Measurements from ENCODE around the gene ARHGAP31.
A peak's percentile ranks its signal among the peaks of the same experiment; 100 is the strongest.

ARHGAP31 gene

DNA sequence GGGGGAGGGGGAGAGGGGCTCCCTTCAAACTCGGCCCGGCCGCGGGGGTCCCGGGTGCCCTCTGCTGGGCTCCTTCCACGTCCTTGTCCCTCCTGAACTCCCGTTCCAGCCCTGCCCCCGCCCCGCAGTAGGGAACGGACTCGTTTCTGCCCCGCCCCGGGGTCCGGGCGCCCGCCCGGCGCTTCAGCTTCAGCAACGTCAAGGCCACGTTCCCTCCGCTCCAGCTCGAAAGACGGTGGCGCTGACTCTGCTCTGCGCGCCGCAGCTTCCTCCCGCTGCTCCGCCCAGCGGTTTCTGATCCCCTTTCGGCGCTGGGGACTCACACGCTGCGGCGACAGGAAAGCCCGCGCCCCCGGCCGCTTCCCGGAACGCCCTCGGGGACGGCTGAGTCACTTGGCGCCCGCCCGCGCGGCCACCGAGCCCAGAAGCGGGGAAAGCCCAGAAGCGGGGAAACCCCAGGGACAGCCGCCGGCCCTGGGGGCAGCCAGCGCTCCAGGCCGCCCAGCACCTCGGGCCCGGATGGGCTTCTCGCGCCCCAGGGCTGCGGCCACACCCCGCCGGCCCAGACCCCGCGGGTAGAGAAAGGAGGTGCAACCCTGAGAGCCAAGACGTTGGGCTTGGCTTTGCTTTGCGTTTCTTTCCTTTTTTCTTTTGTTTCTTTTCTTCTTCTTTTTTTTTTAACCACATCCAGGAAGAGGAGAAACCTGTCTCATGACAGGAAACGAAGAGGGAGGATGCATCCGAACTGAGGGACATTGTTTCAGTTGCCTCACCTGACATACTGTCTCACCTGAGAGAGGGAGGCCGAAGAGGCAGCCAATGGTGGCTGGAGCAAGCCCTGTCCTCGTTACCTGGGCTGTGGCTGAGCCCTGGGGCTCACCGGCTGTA lies 28.9 kb downstream of the ARHGAP31 start (continued):
- TF ChIP-seq ZSCAN16 (tag by site-specific recombination; IDR thresholded peaks at IDR 0.05) (no peak), SETDB1 (IDR thresholded peaks at IDR 0.05; ENCODE audit: insufficient read length, low read length) (no peak), KLF8 (tag by site-specific recombination; IDR thresholded peaks at IDR 0.05) (peak; percentile 61; the same call in 1 of the 2 replicates), SP7 (tag by site-specific recombination; IDR thresholded peaks at IDR 0.05) (peak; percentile 27; the same call in 1 of the 2 replicates), ZNF174 (tag by site-specific recombination; IDR thresholded peaks at IDR 0.05) (no peak), ZNF23 (tag by site-specific recombination; IDR thresholded peaks at IDR 0.05; ENCODE audit: borderline replicate concordance) (no peak), ZNF561 (tag by site-specific recombination; IDR thresholded peaks at IDR 0.05; ENCODE audit: borderline replicate concordance) (0 out of 2 replicates have a peak, but pooled peaks have one; percentile 66), GLI4 (tag by site-specific recombination; IDR thresholded peaks at IDR 0.05) (no peak), ZNF585B (tag by site-specific recombination; IDR thresholded peaks at IDR 0.05) (no peak), ZNF558 (tag by site-specific recombination; IDR thresholded peaks at IDR 0.05) (no peak), ZNF791 (tag by site-specific recombination; IDR thresholded peaks at IDR 0.05) (no peak), ZNF366 (tag by site-specific recombination; conservative IDR thresholded peaks at IDR 0.05) (no peak; the same call in 1 of the 2 replicates), ZNF555 (tag by site-specific recombination; conservative IDR thresholded peaks at IDR 0.05) (no peak), ZNF248 (tag by site-specific recombination; IDR thresholded peaks at IDR 0.05) (no peak), ZNF404 (tag by site-specific recombination; IDR thresholded peaks at IDR 0.05) (no peak), TCF7L2 (IDR thresholded peaks at IDR 0.05; ENCODE audit: borderline replicate concordance, low read depth, low read length) (no peak), ZNF202 (tag by site-specific recombination; IDR thresholded peaks at IDR 0.05; ENCODE audit: borderline replicate concordance) (no peak), HOXD13 (CRISPR knock-in tag; IDR thresholded peaks at IDR 0.05; ENCODE audit: borderline replicate concordance) (no peak), ZNF324 (tag by site-specific recombination; IDR thresholded peaks at IDR 0.05) (0 out of 2 replicates have a peak, but pooled peaks have one; percentile 38), ZNF274 (IDR thresholded peaks at IDR 0.05; ENCODE audit: low read length) (no peak), ZNF274 (tag by site-specific recombination; IDR thresholded peaks at IDR 0.05; ENCODE audit: borderline replicate concordance) (no peak), SCRT2 (tag by site-specific recombination; IDR thresholded peaks at IDR 0.05) (no peak), ZSCAN23 (tag by site-specific recombination; IDR thresholded peaks at IDR 0.05) (no peak), ZNF19 (tag by site-specific recombination; IDR thresholded peaks at IDR 0.05; ENCODE audit: low read depth) (no peak), ZNF433 (tag by site-specific recombination; IDR thresholded peaks at IDR 0.05; ENCODE audit: low read depth) (no peak), ZNF510 (tag by site-specific recombination; IDR thresholded peaks at IDR 0.05; ENCODE audit: insufficient replicate concordance) (no peak), ZFP69B (tag by site-specific recombination; IDR thresholded peaks at IDR 0.05) (no peak), ZNF596 (tag by site-specific recombination; IDR thresholded peaks at IDR 0.05) (no peak), HOXA7 (CRISPR knock-in tag; IDR thresholded peaks at IDR 0.05; ENCODE audit: borderline replicate concordance) (no peak), ZNF138 (tag by site-specific recombination; IDR thresholded peaks at IDR 0.05; ENCODE audit: borderline replicate concordance) (no peak), ZNF140 (tag by site-specific recombination; IDR thresholded peaks at IDR 0.05) (no peak), ZNF776 (tag by site-specific recombination; IDR thresholded peaks at IDR 0.05; ENCODE audit: borderline replicate concordance) (no peak)
- TF ChIP-seq, protein P1, sequence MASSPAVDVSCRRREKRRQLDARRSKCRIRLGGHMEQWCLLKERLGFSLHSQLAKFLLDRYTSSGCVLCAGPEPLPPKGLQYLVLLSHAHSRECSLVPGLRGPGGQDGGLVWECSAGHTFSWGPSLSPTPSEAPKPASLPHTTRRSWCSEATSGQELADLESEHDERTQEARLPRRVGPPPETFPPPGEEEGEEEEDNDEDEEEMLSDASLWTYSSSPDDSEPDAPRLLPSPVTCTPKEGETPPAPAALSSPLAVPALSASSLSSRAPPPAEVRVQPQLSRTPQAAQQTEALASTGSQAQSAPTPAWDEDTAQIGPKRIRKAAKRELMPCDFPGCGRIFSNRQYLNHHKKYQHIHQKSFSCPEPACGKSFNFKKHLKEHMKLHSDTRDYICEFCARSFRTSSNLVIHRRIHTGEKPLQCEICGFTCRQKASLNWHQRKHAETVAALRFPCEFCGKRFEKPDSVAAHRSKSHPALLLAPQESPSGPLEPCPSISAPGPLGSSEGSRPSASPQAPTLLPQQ (tag by site-specific recombination; IDR thresholded peaks at IDR 0.05) = no peak
- TF ChIP-seq, protein P2, sequence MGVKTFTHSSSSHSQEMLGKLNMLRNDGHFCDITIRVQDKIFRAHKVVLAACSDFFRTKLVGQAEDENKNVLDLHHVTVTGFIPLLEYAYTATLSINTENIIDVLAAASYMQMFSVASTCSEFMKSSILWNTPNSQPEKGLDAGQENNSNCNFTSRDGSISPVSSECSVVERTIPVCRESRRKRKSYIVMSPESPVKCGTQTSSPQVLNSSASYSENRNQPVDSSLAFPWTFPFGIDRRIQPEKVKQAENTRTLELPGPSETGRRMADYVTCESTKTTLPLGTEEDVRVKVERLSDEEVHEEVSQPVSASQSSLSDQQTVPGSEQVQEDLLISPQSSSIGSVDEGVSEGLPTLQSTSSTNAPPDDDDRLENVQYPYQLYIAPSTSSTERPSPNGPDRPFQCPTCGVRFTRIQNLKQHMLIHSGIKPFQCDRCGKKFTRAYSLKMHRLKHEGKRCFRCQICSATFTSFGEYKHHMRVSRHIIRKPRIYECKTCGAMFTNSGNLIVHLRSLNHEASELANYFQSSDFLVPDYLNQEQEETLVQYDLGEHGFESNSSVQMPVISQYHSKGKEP (tag by site-specific recombination; IDR thresholded peaks at IDR 0.05) = no peak
- TF ChIP-seq, protein P3, sequence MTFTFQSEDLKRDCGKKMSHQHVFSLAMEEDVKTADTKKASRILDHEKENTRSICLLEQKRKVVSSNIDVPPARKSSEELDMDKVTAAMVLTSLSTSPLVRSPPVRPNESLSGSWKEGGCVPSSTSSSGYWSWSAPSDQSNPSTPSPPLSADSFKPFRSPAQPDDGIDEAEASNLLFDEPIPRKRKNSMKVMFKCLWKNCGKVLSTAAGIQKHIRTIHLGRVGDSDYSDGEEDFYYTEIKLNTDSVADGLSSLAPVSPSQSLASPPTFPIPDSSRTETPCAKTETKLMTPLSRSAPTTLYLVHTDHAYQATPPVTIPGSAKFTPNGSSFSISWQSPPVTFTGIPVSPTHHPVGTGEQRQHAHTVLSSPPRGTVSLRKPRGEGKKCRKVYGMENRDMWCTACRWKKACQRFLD (tag by site-specific recombination; IDR thresholded peaks at IDR 0.05) = no peak
